ENCODE measurements around the gene PRX. TPM values are rescaled to one million over a fixed set of nuclear protein-coding genes. Genes with fewer than 3 reads are reported as not detected.

PRX gene
- total and polyA plus RNA-seq, 2 of the 13 experiments (the other 11 are each of a cell fraction or from before 2014, with no cell fraction given) = 0.66 TPM

DNA sequence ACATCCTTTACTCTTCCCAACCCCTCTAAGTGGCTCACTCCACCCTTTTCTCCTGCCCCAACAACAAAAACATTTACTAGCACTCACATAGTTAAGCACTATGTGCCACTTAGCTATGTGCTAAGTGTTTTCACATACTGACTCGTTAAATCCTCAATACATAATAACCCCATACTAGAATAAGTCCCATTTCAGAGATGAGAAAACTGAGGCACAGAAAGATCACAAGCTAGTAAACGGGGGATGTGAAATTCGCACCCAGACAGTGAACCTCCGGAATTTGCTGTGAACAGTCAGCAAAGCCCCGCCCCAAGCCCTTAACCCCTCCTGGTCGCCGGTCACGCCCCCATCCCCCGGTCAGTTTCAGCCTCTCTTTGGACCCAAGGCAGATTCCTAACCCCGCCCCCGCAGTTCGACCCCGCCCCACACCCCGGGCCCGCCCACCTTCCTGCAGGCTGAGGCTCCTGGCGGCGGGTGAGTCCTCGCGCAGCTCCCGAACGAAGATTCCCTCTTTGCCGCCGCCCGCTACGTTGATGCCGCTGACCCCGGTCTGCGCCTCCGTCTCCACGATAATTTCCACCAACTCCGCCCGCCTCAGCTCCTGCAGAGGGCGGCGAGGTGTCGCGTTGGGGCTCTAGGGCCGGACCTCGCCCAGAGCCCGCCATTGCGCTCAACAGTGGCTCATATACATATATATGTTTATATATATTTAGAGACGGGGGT lies 9.8 kb downstream of the PRX start (continued):
- TF ChIP-seq SAP130 (CRISPR knock-in tag; IDR thresholded peaks at IDR 0.05; ENCODE audit: low read depth) (peak; percentile 60; the same call in 1 of the 2 replicates), ZNF160 (CRISPR knock-in tag; IDR thresholded peaks at IDR 0.05) (no peak), HHEX (CRISPR knock-in tag; IDR thresholded peaks at IDR 0.05) (no peak), ZNF460 (CRISPR knock-in tag; IDR thresholded peaks at IDR 0.05; ENCODE audit: borderline replicate concordance) (no peak), POLR2A (IDR thresholded peaks at IDR 0.05; ENCODE audit: insufficient read depth in 1 of 2, low read depth in 2 of 2, low read length in 2 of 2) (peak in 1 of 2 experiments; percentile 52; a peak in 1 of 4 replicates), ZNF629 (CRISPR knock-in tag; conservative IDR thresholded peaks at IDR 0.05) (peak; percentile 99), NCOR1 (IDR thresholded peaks at IDR 0.05; ENCODE audit: borderline replicate concordance, low read length) (peak; percentile 51; the same call in 1 of the 2 replicates), ZNF878 (CRISPR knock-in tag; IDR thresholded peaks at IDR 0.05) (no peak), PHB2 (IDR thresholded peaks at IDR 0.05; ENCODE audit: partially characterized antibody) (no peak), MZF1 (CRISPR knock-in tag; IDR thresholded peaks at IDR 0.05; ENCODE audit: borderline replicate concordance) (no peak), RBFOX2 (IDR thresholded peaks at IDR 0.05; ENCODE audit: low read depth, low read length) (peak; percentile 58), ERF (CRISPR knock-in tag; IDR thresholded peaks at IDR 0.05) (0 out of 2 replicates have a peak, but pooled peaks have one; percentile 16), CBX2 (IDR thresholded peaks at IDR 0.05; ENCODE audit: low read depth, low read length) (no peak), CBX2 (CRISPR knock-in tag; IDR thresholded peaks at IDR 0.05; ENCODE audit: low read depth) (no peak), ZNF891 (CRISPR knock-in tag; IDR thresholded peaks at IDR 0.05) (no peak), ZSCAN25 (CRISPR knock-in tag; IDR thresholded peaks at IDR 0.05) (no peak), RBM39 (IDR thresholded peaks at IDR 0.05; ENCODE audit: low read depth, low read length, poor library complexity, severe bottlenecking) (no peak), DMAP1 (CRISPR knock-in tag; IDR thresholded peaks at IDR 0.05) (peak; percentile 53; the same call in 1 of the 2 replicates)
- TF ChIP-seq, protein P1, sequence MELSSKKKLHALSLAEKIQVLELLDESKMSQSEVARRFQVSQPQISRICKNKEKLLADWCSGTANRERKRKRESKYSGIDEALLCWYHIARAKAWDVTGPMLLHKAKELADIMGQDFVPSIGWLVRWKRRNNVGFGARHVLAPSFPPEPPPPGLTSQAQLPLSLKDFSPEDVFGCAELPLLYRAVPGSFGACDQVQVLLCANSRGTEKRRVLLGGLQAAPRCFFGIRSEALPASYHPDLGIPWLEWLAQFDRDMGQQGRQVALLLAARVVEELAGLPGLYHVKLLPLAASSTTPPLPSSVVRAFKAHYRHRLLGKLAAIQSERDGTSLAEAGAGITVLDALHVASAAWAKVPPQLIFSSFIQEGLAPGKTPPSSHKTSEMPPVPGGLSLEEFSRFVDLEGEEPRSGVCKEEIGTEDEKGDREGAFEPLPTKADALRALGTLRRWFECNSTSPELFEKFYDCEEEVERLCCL (CRISPR knock-in tag; IDR thresholded peaks at IDR 0.05; ENCODE audit: borderline replicate concordance) = no peak
- TF ChIP-seq, protein P2, sequence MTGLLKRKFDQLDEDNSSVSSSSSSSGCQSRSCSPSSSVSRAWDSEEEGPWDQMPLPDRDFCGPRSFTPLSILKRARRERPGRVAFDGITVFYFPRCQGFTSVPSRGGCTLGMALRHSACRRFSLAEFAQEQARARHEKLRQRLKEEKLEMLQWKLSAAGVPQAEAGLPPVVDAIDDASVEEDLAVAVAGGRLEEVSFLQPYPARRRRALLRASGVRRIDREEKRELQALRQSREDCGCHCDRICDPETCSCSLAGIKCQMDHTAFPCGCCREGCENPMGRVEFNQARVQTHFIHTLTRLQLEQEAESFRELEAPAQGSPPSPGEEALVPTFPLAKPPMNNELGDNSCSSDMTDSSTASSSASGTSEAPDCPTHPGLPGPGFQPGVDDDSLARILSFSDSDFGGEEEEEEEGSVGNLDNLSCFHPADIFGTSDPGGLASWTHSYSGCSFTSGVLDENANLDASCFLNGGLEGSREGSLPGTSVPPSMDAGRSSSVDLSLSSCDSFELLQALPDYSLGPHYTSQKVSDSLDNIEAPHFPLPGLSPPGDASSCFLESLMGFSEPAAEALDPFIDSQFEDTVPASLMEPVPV (CRISPR knock-in tag; IDR thresholded peaks at IDR 0.05) = no peak
- TF ChIP-seq, protein P3, sequence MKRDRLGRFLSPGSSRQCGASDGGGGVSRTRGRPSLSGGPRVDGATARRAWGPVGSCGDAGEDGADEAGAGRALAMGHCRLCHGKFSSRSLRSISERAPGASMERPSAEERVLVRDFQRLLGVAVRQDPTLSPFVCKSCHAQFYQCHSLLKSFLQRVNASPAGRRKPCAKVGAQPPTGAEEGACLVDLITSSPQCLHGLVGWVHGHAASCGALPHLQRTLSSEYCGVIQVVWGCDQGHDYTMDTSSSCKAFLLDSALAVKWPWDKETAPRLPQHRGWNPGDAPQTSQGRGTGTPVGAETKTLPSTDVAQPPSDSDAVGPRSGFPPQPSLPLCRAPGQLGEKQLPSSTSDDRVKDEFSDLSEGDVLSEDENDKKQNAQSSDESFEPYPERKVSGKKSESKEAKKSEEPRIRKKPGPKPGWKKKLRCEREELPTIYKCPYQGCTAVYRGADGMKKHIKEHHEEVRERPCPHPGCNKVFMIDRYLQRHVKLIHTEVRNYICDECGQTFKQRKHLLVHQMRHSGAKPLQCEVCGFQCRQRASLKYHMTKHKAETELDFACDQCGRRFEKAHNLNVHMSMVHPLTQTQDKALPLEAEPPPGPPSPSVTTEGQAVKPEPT (CRISPR knock-in tag; IDR thresholded peaks at IDR 0.05; ENCODE audit: low read depth) = peak; percentile 32; the same call in 1 of the 2 replicates

All from HepG2 (cell line).